IPS-15b (cell line): ENCODE data around the gene PLCXD1.
"Not testable (repeated sequence)": the region's sequence is repeated elsewhere in the genome, so short reads cannot be mapped to it uniquely, and the experiment has no call there.

ENCODE experiments used
- H3K27me3 ChIP-seq: one replicate; pipeline ENCODE4 v1.6.1; 2013; ENCODE audit warnings: low read length; ENCODE audit not compliant: control insufficient read depth, insufficient read depth
- H3K36me3 ChIP-seq: one replicate; pipeline ENCODE4 v1.6.1; 2013; ENCODE audit warnings: low read length; ENCODE audit not compliant: control insufficient read depth, insufficient read depth
- H3K4me1 ChIP-seq: one replicate; pipeline ENCODE4 v1.6.1; 2013; ENCODE audit warnings: mild to moderate bottlenecking, low read length; ENCODE audit not compliant: control insufficient read depth, insufficient read depth
- H3K4me3 ChIP-seq: one replicate; pipeline ENCODE4 v1.5.1; 2013; ENCODE audit warnings: low read depth, low read length
- H3K9ac ChIP-seq: one replicate; pipeline ENCODE4 v1.6.1; 2013; ENCODE audit warnings: low read depth, mild to moderate bottlenecking, low read length
- H3K9me3 ChIP-seq: one replicate; pipeline ENCODE4 v1.6.1; 2013; ENCODE audit warnings: mild to moderate bottlenecking, low read length; ENCODE audit not compliant: control insufficient read depth, insufficient read depth

Gene PLCXD1

DNA sequence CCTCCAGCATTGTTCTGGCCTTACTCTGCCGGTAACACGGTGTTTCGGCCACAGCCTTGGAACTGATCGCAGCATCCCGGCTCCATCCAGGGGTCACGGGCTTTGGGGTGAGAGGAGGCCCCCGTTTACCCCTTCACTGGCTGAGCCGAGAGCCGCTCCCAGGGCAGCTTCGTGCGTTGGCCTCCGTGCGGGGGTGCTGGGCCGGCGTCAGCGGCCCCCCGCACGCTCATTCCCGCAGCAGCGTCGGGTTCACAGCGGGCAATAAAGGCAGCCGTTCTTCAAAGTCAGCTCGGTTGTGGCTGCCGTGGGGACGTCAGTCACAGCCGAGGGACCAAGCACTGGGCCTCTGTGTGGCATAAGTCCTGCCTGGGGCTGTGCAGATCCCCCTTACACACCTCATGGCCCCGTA lies 25.3 kb upstream of the PLCXD1 start:
- no peaks in the 10 kb centered on the region for H3K4me1 ChIP-seq
- no peak overlapping the region for H3K4me3 ChIP-seq
- no peaks in the 10 kb centered on the region for H3K36me3 ChIP-seq
- H3K9me3 ChIP-seq = no peaks in the 10 kb centered on the region
- H3K9ac ChIP-seq = no peak overlapping the region
- no peaks in the 10 kb centered on the region for H3K27me3 ChIP-seq

GRCh38 chrX:257054-257453 lies 24.1 kb upstream of the PLCXD1 start:
- H3K9ac ChIP-seq, H3K36me3 ChIP-seq, H3K4me3 ChIP-seq, H3K9me3 ChIP-seq, H3K4me1 ChIP-seq, H3K27me3 ChIP-seq: not testable (repeated sequence)

DNA sequence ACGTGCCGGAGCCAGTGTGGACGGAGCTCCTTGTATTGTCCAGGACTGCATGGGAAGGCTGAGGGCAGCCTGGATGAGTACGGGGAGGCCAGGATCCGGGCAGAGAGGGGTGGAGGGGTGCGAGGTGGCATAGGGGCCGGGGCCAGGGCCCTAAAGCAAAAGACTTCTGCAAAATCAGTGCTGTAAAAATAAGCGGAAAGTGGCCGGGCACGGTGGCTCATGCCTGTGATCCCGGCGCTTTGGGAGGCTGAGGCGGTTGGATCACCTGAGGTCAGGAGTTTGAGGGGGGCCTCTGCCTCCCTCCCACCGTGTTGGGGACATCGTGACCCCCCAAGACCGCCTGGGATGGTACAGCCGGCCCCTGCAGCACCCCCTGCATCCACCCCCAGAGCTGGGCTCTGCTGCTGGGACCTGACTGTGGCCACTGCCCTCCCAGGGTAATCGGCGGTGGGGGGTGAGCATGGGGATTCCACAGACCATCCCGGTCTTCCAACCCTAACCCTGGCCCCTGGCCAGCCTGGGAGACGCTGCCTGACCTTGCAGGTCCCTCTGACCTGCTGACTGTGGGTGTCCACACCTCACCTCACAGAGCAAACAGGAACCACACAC lies 23.4 kb upstream of the PLCXD1 start:
- Histone ChIP-seq H3K9me3 (no peaks in the 10 kb centered on the region), H3K4me1 (no peaks in the 10 kb centered on the region), H3K27me3 (no peaks in the 10 kb centered on the region), H3K4me3 (no peak overlapping the region), H3K9ac (no peak overlapping the region), H3K36me3 (no peaks in the 10 kb centered on the region)

DNA sequence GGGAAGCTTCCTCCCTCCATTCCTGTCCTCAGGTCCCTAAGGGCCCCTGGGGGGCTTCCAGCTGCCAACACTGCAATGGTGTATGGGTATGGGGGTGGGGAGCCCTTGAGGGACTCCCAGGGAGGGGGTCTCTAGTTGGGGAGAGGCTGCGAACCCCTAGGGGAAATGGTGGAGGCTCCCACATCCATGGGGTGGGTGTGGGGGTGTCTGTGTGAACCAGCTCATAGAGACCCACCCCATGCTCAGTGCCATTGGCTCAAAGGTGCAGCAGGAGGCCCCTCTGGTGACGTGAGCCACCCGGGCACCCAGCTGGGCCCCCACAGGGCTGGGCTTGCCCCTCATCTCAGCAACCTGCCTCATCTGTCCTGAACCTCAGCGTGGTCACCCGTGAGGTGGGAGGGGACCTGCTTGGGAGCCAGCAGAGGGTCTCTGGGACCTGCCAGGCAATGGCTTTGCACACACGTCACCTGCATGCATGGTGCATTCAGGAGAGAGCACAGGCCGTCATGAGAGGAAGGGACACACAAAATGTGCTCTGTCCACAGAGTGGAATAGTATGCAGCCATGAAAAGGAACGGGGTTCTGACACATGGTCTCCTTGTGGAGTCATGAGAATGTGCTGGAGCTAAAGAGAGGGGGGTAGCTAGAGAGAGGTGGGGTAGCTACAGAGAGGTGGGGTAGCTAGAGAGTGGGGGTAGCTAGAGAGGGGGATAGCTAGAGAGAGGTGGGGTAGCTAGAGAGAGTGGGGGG lies 22.7 kb upstream of the PLCXD1 start:
- Histone ChIP-seq H3K9me3 (no peaks in the 10 kb centered on the region), H3K27me3 (no peaks in the 10 kb centered on the region), H3K36me3 (no peaks in the 10 kb centered on the region), H3K9ac (no peak overlapping the region), H3K4me1 (no peaks in the 10 kb centered on the region), H3K4me3 (no peak overlapping the region)

DNA sequence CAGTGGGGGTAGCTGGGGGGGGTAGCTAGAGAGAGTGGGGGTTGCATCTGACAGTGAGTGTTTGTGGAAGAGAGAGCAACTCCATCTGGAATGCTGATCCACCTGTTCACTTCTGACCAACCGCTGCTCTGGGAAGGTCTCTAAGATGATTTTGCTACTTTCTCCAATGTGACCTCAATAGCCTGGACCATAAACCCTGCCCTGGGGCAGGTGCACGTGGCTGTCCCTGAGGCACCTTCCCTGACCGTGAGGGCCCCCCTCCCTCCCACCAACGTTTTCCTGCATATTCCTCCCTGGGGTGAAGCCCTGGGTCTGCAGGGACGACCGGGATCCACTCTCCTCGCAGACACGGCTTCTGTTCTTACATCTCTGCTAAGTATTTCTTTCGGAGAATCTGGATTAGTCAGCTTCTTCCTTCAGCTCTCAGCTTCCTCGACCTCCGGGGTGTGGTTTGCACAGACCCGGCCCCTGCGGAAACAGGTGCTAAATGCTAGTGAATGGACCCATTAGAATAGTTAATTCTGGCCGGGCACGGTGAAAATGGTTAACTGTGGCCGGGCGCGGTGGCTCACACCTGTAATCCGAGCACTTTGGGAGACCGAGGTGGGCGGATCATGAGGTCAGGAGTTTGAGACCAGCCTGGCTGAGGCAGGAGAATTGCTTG lies 21.4 kb upstream of the PLCXD1 start:
- no peaks in the 10 kb centered on the region for H3K27me3 ChIP-seq
- H3K4me3 ChIP-seq = no peak overlapping the region
- no peaks in the 10 kb centered on the region for H3K36me3 ChIP-seq
- no peaks in the 10 kb centered on the region for H3K4me1 ChIP-seq
- no peaks in the 10 kb centered on the region for H3K9me3 ChIP-seq
- no peak overlapping the region for H3K9ac ChIP-seq

- no peaks in the 10 kb centered on the region for H3K9me3 ChIP-seq
- H3K36me3 ChIP-seq = no peaks in the 10 kb centered on the region
- no peak overlapping the region for H3K4me3 ChIP-seq
- no peaks in the 10 kb centered on the region for H3K27me3 ChIP-seq
- no peaks in the 10 kb centered on the region for H3K4me1 ChIP-seq
- H3K9ac ChIP-seq = no peak overlapping the region
Measured at GRCh38 chrX:261167-261918, 19.8 kb upstream of the PLCXD1 start.

GRCh38 chrX:261919-262352 lies 19.2 kb upstream of the PLCXD1 start:
- Histone ChIP-seq H3K27me3 (no peaks in the 10 kb centered on the region), H3K9ac (no peak overlapping the region), H3K4me1 (no peaks in the 10 kb centered on the region), H3K36me3 (no peaks in the 10 kb centered on the region), H3K9me3 (no peaks in the 10 kb centered on the region), H3K4me3 (no peak overlapping the region)

DNA sequence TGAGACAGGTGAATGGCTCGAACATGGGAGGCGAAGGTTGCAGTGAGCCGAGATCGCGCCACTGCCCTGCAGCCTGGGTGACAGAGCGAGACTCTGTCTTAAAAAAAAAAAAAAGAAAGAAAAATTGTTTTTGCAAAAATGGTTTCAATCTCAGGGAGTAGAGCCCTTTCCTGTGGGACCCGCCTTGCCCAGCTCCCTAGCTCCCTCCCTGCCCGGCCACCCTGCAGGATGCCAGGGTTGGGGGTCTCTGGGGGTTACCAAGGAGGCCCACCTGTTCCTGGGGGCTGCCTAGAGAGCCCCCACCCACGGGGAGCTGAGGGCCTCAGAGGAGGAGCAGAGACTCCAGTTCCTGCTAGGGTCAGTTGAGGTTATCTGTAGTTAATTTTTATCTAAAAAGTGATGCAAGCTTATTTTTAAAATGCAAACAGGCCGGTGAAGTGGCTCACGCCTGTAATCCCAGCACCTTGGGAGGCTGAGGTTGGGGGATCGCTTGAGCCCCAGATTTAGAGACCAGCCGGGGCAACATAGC lies 18.7 kb upstream of the PLCXD1 start:
- H3K27me3 ChIP-seq = no peaks in the 10 kb centered on the region
- H3K9me3 ChIP-seq = no peaks in the 10 kb centered on the region
- H3K9ac ChIP-seq = no peak overlapping the region
- H3K4me3 ChIP-seq = no peak overlapping the region
- no peaks in the 10 kb centered on the region for H3K4me1 ChIP-seq
- no peaks in the 10 kb centered on the region for H3K36me3 ChIP-seq

DNA sequence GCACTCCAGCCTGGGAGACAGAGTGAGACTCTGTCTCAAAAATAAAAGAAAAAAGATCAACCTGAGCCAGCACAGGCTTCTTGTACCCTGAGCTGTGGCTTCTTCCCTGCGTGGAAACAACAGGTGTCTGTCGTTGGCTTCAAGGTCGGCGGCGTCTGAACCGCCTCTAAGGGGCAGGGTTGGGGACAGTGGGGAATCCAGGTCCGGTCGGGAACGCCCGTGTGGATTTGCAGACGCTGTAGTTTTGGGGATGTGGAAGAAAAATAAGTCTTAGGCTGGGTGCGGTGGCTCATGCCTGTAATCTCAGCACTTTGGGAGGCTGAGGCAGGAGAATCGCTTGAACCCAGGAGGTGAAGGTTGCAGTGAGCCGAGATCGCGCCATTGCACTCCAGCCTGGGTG lies 17.2 kb upstream of the PLCXD1 start:
- not testable (repeated sequence) for H3K9ac ChIP-seq, H3K36me3 ChIP-seq, H3K4me1 ChIP-seq, H3K27me3 ChIP-seq, H3K9me3 ChIP-seq, H3K4me3 ChIP-seq

DNA sequence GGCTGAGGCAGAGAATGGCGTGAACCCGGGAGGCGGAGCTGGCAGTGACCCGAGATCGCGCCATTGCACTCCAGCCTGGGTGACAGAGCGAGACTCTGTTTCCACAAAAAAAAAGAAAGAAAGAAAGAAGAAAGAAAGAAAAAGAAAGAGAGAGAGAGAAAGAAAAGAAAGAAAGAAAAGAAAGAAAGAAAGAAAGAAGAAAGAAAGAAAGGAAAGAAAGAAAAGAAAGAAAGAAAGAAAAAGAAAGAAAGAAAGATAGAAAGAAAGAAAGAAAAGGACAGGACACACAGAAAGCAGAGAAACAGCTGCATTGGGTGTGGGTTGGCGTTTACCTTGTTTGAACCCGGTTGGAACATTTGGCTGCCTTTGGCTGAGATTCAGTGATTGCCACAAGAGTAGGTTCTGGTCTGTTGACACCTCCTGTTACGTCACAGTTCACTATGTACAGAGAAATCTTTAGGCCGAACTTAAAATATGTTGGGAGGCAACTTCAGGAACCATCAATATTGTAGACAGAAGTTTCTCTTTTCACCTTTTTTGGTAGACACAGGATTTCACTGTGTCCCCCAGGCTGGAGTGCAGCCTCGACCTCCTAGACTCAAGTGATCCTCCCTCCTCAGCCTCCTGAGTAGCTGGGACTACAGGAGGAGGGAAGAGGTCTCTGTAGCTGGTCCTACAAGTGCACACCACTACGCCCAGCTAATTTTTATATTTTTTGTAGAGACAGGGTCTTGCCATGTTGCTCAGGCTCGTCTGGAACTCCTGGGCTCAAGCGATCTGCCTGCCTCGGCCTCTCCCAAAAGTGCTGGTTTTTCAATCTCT lies 16.3 kb upstream of the PLCXD1 start:
- H3K4me1 ChIP-seq = no peaks in the 10 kb centered on the region
- no peak overlapping the region for H3K9ac ChIP-seq
- H3K9me3 ChIP-seq = no peaks in the 10 kb centered on the region
- no peak overlapping the region for H3K4me3 ChIP-seq
- H3K36me3 ChIP-seq = no peaks in the 10 kb centered on the region
- H3K27me3 ChIP-seq = no peaks in the 10 kb centered on the region

DNA sequence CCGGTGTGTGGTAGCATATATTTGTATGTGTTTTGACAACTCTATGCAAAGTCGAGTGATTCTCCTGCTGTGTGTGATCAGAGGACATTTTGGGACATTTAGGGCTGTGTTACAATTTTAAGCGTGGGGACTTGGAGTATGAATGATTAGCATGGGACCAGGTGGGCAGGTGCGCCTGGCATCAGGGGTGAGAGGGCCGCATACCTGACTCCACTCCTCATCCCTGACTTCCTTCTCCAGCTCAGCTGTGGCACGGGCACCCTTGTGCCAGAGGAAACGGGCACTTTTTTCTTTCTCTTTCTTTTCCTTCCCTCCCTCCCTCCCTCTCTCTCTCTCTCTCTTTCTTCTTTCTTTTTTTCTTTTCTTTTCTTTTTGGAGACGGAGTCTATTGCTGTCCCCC lies 15.7 kb upstream of the PLCXD1 start:
- H3K4me3 ChIP-seq = no peak overlapping the region
- no peak overlapping the region for H3K9ac ChIP-seq
- H3K9me3 ChIP-seq = no peaks in the 10 kb centered on the region
- no peaks in the 10 kb centered on the region for H3K27me3 ChIP-seq
- no peaks in the 10 kb centered on the region for H3K36me3 ChIP-seq
- no peaks in the 10 kb centered on the region for H3K4me1 ChIP-seq
